Bronchial epithelial cell (primary cell): ENCODE data around the gene ASCC2. TPM values are rescaled to one million over a fixed set of nuclear protein-coding genes. Genes with fewer than 3 reads are reported as not detected.

Experiments used
- DNase-seq: peaks from one replicate; pipeline ENCODE4 v3.0.0-alpha.2; 2010; ENCODE audit warnings: low read depth
- FAIRE-seq: peaks from 2 replicates; lab custom pipeline; 2011; peaks lifted over from hg19 to GRCh38; lab: Jason Lieb, UNC
- H3K27me3 ChIP-seq: 2 replicates; pipeline ENCODE4 v1.5.1; 2011; ENCODE audit warnings: low read length; ENCODE audit not compliant: control insufficient read depth, insufficient read depth
- H3K36me3 ChIP-seq: 2 replicates; pipeline ENCODE4 v1.5.1; 2011; ENCODE audit warnings: low read length; ENCODE audit not compliant: control insufficient read depth, insufficient read depth
- H3K4me3 ChIP-seq: 2 replicates; pipeline ENCODE4 v1.5.1; 2011; ENCODE audit warnings: mild to moderate bottlenecking, low read depth, low read length, control low read depth
- total RNA-seq: library from RNA; depleted of rRNA; stranded (reverse); fragments of >200 nt; gene quantifications from 2 replicates; pipeline ENCODE4 v1.2.1, GENCODE V29; 2014
- TF ChIP-seq, protein P1 (sequence below): IDR thresholded peaks from 2 replicates; pipeline ENCODE4 v1.5.1; 2011; ENCODE audit warnings: mild to moderate bottlenecking, moderate library complexity, low read length, control low read depth, inconsistent platforms; ENCODE audit not compliant: insufficient read depth, severe bottlenecking

Gene ASCC2
- total RNA-seq, 1 donor from 2014 or later, result 26.1 TPM

DNA sequence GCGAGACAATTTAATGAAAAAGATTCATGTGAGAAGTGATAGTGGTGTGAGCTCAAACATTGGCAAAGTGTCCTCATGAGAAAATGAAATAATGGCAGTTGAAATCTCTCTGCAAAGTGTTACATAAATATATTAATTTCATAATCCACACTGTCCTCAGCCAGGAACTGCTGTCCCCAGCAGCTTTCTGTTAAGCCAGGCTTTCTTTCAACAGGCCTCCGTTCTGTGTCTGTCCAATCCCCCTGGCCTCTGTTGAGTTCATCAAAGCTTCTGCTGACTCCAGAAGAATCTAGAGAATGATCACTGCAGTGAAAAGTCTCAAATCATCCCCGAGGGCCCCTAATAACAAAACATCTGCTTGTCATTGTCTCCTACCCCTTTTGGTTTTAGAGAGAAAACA is 10.0 kb upstream of the ASCC2 start:
- TF ChIP-seq, protein P1, sequence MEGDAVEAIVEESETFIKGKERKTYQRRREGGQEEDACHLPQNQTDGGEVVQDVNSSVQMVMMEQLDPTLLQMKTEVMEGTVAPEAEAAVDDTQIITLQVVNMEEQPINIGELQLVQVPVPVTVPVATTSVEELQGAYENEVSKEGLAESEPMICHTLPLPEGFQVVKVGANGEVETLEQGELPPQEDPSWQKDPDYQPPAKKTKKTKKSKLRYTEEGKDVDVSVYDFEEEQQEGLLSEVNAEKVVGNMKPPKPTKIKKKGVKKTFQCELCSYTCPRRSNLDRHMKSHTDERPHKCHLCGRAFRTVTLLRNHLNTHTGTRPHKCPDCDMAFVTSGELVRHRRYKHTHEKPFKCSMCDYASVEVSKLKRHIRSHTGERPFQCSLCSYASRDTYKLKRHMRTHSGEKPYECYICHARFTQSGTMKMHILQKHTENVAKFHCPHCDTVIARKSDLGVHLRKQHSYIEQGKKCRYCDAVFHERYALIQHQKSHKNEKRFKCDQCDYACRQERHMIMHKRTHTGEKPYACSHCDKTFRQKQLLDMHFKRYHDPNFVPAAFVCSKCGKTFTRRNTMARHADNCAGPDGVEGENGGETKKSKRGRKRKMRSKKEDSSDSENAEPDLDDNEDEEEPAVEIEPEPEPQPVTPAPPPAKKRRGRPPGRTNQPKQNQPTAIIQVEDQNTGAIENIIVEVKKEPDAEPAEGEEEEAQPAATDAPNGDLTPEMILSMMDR, result no peak
- no peaks in the 10 kb centered on the region for H3K27me3 ChIP-seq
- no peaks in the 10 kb centered on the region for H3K36me3 ChIP-seq
- no peak for DNase-seq
- H3K4me3 ChIP-seq, result no peak overlapping the region
- no peak for FAIRE-seq

DNA sequence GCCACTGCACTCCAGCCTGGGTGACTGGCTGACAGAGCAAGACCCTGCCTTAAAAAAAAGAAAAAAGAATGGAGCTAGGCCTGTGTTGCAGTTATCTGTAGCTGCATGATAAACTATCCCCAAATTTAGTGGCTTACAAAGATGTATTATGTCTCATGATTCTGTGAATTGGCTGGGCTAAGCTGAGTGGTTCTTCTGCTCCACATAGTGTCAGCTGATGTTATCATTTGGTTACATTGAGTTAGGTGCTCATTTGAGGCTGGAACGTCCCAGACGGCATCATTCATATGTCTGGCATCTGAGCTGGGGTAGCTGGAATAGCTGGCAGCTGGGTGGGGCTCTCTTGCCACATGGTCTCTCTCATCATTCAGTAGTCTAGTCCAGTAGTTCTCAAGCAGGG is 8.2 kb upstream of the ASCC2 start:
- DNase-seq (no peak), FAIRE-seq (peak; percentile 36)
- Histone ChIP-seq H3K4me3 (no peak overlapping the region), H3K36me3 (no peaks in the 10 kb centered on the region), H3K27me3 (no peaks in the 10 kb centered on the region)
- TF ChIP-seq, protein P1, result no peak

DNA sequence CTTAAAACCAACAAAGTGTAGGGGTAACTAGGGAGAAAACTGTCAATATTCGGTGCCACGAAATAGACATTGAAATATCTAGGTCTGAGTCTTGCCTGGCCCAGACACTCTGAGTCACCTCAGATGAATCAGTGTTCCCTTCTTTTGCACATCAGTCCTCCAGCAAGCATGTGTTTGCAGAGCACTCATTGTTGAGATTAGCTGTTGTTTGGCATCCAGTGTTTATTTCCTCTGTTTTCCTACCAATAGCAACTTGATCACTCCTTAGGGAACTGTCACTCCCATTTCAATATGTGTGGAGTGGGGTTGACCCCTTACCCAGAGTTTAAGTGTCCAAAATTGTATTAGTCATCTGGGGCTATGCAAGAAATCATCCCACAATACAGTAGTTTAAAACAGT is 4.7 kb upstream of the ASCC2 start:
- Histone ChIP-seq H3K36me3 (no peaks in the 10 kb centered on the region), H3K27me3 (no peaks in the 10 kb centered on the region), H3K4me3 (no peak overlapping the region)
- DNase-seq (peak; percentile 100), FAIRE-seq (peak; percentile 98)
- TF ChIP-seq, protein P1, result no peak

DNA sequence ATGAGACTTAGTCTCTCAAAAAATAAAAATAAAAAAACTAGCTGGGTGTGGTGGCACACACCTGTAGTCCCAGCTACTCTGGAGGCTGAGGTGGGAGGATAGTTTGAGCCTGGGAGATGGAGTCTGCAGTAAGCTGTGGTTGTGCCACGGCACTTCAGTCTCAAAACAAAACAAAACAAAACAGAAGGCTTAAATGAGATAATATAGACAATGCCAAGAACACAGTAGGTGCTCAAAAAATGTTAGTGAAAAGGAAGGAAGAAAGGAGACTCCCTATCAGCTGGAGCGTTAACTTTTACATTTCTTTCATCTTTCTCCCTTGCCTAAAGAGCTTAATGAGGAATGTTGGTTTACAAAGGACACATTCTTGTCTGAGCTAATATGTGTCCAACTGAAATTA is 4.1 kb upstream of the ASCC2 start:
- no peaks in the 10 kb centered on the region for H3K36me3 ChIP-seq
- no peaks in the 10 kb centered on the region for H3K27me3 ChIP-seq
- DNase-seq, result no peak
- H3K4me3 ChIP-seq, result no peak overlapping the region
- TF ChIP-seq, protein P1, result no peak
- FAIRE-seq, result no peak

DNA sequence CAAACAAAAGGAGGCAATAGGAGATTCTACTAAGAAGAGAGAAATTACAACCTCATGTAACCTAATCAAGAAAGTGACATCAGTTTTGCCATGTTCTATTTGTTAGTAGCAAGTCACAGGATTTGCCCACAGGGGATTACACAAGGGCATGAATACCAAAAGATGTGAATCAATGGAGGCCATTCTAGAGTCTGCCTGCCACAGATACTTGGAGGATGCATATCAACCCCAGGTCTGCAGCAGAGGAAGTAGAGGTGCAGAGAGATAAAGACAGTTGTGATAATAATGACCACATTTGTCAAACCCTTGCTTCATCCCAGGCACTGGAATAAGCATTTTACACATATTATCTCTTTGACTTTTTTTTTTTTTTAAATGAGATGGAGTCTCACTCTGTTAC is 2.4 kb upstream of the ASCC2 start:
- Histone ChIP-seq H3K27me3 (no peaks in the 10 kb centered on the region), H3K4me3 (no peak overlapping the region), H3K36me3 (peaks cover 1% of the 10 kb centered on the region)
- peak; percentile 70 for DNase-seq
- no peak for FAIRE-seq
- TF ChIP-seq, protein P1, result no peak

DNA sequence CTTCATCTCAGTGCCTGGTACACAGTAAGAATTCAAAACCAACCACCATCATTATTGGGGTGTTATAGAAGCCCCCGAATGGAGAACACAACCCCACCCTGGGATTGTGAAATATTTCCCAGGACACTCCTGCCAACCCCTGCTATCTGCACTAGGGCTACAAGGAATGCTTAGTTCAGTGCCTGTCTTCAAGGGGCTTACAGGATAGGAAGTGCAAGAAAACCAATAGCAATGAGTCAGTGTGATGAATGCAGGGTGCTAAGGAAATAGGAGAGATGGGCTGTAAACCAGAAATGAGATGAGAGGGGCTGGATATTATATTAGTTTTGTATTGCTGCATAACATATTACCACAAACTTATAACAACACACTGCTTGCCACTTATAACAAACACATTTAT is 965 bp upstream of the ASCC2 start:
- H3K4me3 ChIP-seq, result no peak overlapping the region
- TF ChIP-seq, protein P1, result no peak
- H3K36me3 ChIP-seq, result peaks cover 1% of the 10 kb centered on the region
- H3K27me3 ChIP-seq, result no peaks in the 10 kb centered on the region
- DNase-seq, result no peak
- no peak for FAIRE-seq
